ENCODE results near the gene IQSEC1.

DNA sequence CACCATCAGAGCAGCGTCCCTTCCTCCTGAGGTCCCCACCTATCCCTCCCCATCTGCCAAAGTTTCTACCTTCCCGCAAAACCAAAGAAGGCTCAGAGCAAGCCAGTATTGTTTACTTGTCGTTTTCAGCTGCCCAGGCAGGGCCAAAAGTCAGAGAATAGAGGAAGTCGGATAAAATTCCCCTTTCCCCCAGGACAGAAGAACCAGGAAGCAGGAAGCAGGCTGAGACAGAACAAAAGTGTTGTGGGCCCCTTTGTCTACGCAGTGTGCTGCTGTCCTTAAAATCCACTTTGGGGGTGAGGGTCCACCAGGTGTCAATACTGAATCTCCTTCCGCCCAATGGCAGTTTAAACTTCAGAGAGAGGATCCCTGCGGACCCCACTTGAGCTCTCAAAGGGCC lies 213.4 kb downstream of the IQSEC1 start:
- TF ChIP-seq, protein P1, sequence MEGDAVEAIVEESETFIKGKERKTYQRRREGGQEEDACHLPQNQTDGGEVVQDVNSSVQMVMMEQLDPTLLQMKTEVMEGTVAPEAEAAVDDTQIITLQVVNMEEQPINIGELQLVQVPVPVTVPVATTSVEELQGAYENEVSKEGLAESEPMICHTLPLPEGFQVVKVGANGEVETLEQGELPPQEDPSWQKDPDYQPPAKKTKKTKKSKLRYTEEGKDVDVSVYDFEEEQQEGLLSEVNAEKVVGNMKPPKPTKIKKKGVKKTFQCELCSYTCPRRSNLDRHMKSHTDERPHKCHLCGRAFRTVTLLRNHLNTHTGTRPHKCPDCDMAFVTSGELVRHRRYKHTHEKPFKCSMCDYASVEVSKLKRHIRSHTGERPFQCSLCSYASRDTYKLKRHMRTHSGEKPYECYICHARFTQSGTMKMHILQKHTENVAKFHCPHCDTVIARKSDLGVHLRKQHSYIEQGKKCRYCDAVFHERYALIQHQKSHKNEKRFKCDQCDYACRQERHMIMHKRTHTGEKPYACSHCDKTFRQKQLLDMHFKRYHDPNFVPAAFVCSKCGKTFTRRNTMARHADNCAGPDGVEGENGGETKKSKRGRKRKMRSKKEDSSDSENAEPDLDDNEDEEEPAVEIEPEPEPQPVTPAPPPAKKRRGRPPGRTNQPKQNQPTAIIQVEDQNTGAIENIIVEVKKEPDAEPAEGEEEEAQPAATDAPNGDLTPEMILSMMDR (IDR thresholded peaks at IDR 0.05) = no peak
- no peak for TF ChIP-seq EP300 (IDR thresholded peaks at IDR 0.05; ENCODE audit: low read depth)
- no peak for TF ChIP-seq POLR2A (IDR thresholded peaks at IDR 0.05)

Measured in transverse colon (tissue), 3 donors.